RWPE1 (cell line): Measurements from ENCODE around the gene NXNL1.

Source experiments
- CTCF ChIA-PET: fragments of 350-600 bp; sonication (Branson Sonifier 250); formaldehyde crosslinking; extraction: SDS; loops from one replicate; lab custom pipeline; 2021; lab: Yijun Ruan, JAX
- POLR2A ChIA-PET: fragments of 400-600 bp; formaldehyde crosslinking; extraction: SDS; loops from one replicate; lab custom pipeline; 2020; ENCODE audit warnings: antibody characterized with exemption; ENCODE audit not compliant: low non-redundant PET; lab: Yijun Ruan, JAX
- DNase-seq: peaks from one replicate; pipeline ENCODE4 v3.0.0; 2012; ENCODE audit warnings: low spot score
- H3K27ac ChIP-seq: fragments of 450-650 bp; 2 replicates; pipeline ENCODE4 v1.5.1; 2017
- CTCF ChIP-seq: fragments of 450-650 bp; conservative IDR thresholded peaks from 2 replicates; pipeline ENCODE4 v1.5.1; 2017; ENCODE audit warnings: low read depth, mild to moderate bottlenecking

The NXNL1 gene

GRCh38 chr19:17424743-17425365, 35.9 kb downstream of the NXNL1 start:
- ChIA-PET CTCF (interaction anchor here (0.5 to 1.5 kb wide), 3 partner anchors 19 to 89 kb away, joined by 3 to 4 read pairs (median 4); no protein-coding TSS in a partner anchor), POLR2A (no interaction called here)
- DNase-seq: no peak
- H3K27ac ChIP-seq: peak overlapping the region; percentile 28
- TF ChIP-seq CTCF: peak; percentile 58

GRCh38 chr19:17423429-17424208, 37.1 kb downstream of the NXNL1 start:
- POLR2A ChIA-PET: interaction anchor here (0.6 kb wide), 1 partner anchor 118 kb away, joined by 4 read pairs; no protein-coding TSS in a partner anchor
- no peak for DNase-seq
- peak overlapping the region; percentile 16; the same call in 1 of the 2 replicates for H3K27ac ChIP-seq
- TF ChIP-seq CTCF: no peak
- CTCF ChIA-PET: interaction anchor here (0.7 to 1.5 kb wide), 2 partner anchors 35 to 167 kb away, joined by 3 to 4 read pairs; no protein-coding TSS in a partner anchor

- peak overlapping the region; percentile 87 for H3K27ac ChIP-seq
- no peak for DNase-seq
- ChIA-PET CTCF (no interaction called here), POLR2A (no interaction called here)
- no peak for TF ChIP-seq CTCF
Measured at GRCh38 chr19:17421942-17422341, 38.8 kb downstream of the NXNL1 start.

- H3K27ac ChIP-seq: peak overlapping the region; percentile 87
- no peak; the same call in 1 of the 2 replicates for TF ChIP-seq CTCF
- peak; percentile 67 for DNase-seq
- CTCF ChIA-PET: interaction anchor here (1.2 kb wide), 1 partner anchor 9 kb away, joined by 5 read pairs; no protein-coding TSS in a partner anchor
- POLR2A ChIA-PET: interaction anchor here (0.7 kb wide), 1 partner anchor 157 kb away, joined by 6 read pairs; no protein-coding TSS in a partner anchor
Measured at GRCh38 chr19:17420475-17420924, 40.2 kb downstream of the NXNL1 start.

- DNase-seq: peak; percentile 98
- CTCF ChIA-PET: interaction anchor here (0.6 to 1.2 kb wide), 5 partner anchors 9 to 211 kb away, joined by 3 to 5 read pairs (median 3); no protein-coding TSS in a partner anchor
- POLR2A ChIA-PET: interaction anchor here (0.5 to 0.7 kb wide), 8 partner anchors 13 to 742 kb away, joined by 3 to 13 read pairs (median 4); partner anchors contain the start of gene BST2
- no peak for TF ChIP-seq CTCF
- H3K27ac ChIP-seq: peak within 1 kb of the TSS; percentile 87
Measured at GRCh38 chr19:17419621-17420474, 40.9 kb downstream of the NXNL1 start, which contains the start of gene MVB12A. TSS of gene MVB12A (plus strand) at chr19:17420047. CDS start at chr19:17420136, 89 bp downstream.
